ENCODE data around the gene TDRD3.

Gene TDRD3

GRCh38 chr13:60538566-60538965, 141.5 kb downstream of the TDRD3 start:
- no peak for DNase-seq
- Histone ChIP-seq H3K27ac (no peak overlapping the region), H3K36me3 (replicated peaks) (no peaks in the 10 kb centered on the region), H3K4me3 (ENCODE audit: low read depth, low read length) (no peak overlapping the region), H3K27me3 (replicated peaks) (no peaks in the 10 kb centered on the region)
- TF ChIP-seq CTCF (IDR thresholded peaks at IDR 0.05; ENCODE audit: low read depth, low read length, missing control alignments), result no peak
- in situ Hi-C loops (cut with HindIII; ENCODE audit: low pct_ligation_motif_present, low sequenced_read_pairs), result no loop called here

GRCh38 chr13:60540276-60540675, 143.3 kb downstream of the TDRD3 start:
- H3K27ac ChIP-seq, result no peak overlapping the region
- in situ Hi-C loops (cut with HindIII; ENCODE audit: low pct_ligation_motif_present, low sequenced_read_pairs), result no loop called here
- no peaks in the 10 kb centered on the region for H3K27me3 ChIP-seq (replicated peaks)
- no peak overlapping the region for H3K4me3 ChIP-seq (ENCODE audit: low read depth, low read length)
- no peaks in the 10 kb centered on the region for H3K36me3 ChIP-seq (replicated peaks)
- TF ChIP-seq CTCF (IDR thresholded peaks at IDR 0.05; ENCODE audit: low read depth, low read length, missing control alignments), result no peak
- no peak for DNase-seq

- in situ Hi-C loops (cut with HindIII; ENCODE audit: low pct_ligation_motif_present, low sequenced_read_pairs), result no loop called here
- Histone ChIP-seq H3K27me3 (replicated peaks) (no peaks in the 10 kb centered on the region), H3K4me3 (ENCODE audit: low read depth, low read length) (no peak overlapping the region), H3K36me3 (replicated peaks) (no peaks in the 10 kb centered on the region), H3K27ac (no peak overlapping the region)
- peak; percentile 54 for DNase-seq
- no peak for TF ChIP-seq CTCF (IDR thresholded peaks at IDR 0.05; ENCODE audit: low read depth, low read length, missing control alignments)
Measured at GRCh38 chr13:60562096-60562780, 165.2 kb downstream of the TDRD3 start.

GRCh38 chr13:60571571-60571970, 174.6 kb downstream of the TDRD3 start:
- no peak for TF ChIP-seq CTCF (IDR thresholded peaks at IDR 0.05; ENCODE audit: low read depth, low read length, missing control alignments)
- no peak overlapping the region for H3K4me3 ChIP-seq (ENCODE audit: low read depth, low read length)
- H3K27me3 ChIP-seq (replicated peaks), result no peaks in the 10 kb centered on the region
- no peak overlapping the region for H3K27ac ChIP-seq
- in situ Hi-C loops (cut with HindIII; ENCODE audit: low pct_ligation_motif_present, low sequenced_read_pairs), result no loop called here
- DNase-seq, result no peak
- H3K36me3 ChIP-seq (replicated peaks), result no peaks in the 10 kb centered on the region

GRCh38 chr13:60572003-60572798, 175.2 kb downstream of the TDRD3 start:
- H3K4me3 ChIP-seq (ENCODE audit: low read depth, low read length), result no peak overlapping the region
- TF ChIP-seq CTCF (IDR thresholded peaks at IDR 0.05; ENCODE audit: low read depth, low read length, missing control alignments), result no peak
- in situ Hi-C loops (cut with HindIII; ENCODE audit: low pct_ligation_motif_present, low sequenced_read_pairs), result no loop called here
- peak; percentile 47 for DNase-seq
- no peak overlapping the region for H3K27ac ChIP-seq
- no peaks in the 10 kb centered on the region for H3K36me3 ChIP-seq (replicated peaks)
- H3K27me3 ChIP-seq (replicated peaks), result no peaks in the 10 kb centered on the region
